ENCODE data around the gene PCBP3.
"Not testable (repeated sequence)": the region's sequence is repeated elsewhere in the genome, so short reads cannot be mapped to it uniquely, and the experiment has no call there.

PCBP3 gene

GRCh38 chr21:45870421-45870820 is 226.9 kb downstream of the PCBP3 start:
- DNase-seq (ENCODE audit: low read depth in 3 of 3, low spot score in 1 of 3) = no peak

GRCh38 chr21:45870851-45871615 is 227.5 kb downstream of the PCBP3 start:
- DNase-seq (ENCODE audit: low read depth in 3 of 3, low spot score in 1 of 3) = no peak

- DNase-seq (ENCODE audit: low read depth in 3 of 3, low spot score in 1 of 3) = no peak
Observed at GRCh38 chr21:45871616-45872236, 228.2 kb downstream of the PCBP3 start.

- no peak for DNase-seq (ENCODE audit: low read depth in 3 of 3, low spot score in 1 of 3)
Observed at GRCh38 chr21:45872471-45872870, 228.9 kb downstream of the PCBP3 start.

GRCh38 chr21:45872902-45873301 is 229.4 kb downstream of the PCBP3 start:
- DNase-seq (ENCODE audit: low read depth in 3 of 3, low spot score in 1 of 3) = no peak

GRCh38 chr21:45873418-45873817 is 229.9 kb downstream of the PCBP3 start:
- DNase-seq (ENCODE audit: low read depth in 3 of 3, low spot score in 1 of 3) = no peak

- no peak for DNase-seq (ENCODE audit: low read depth in 3 of 3, low spot score in 1 of 3)
Observed at GRCh38 chr21:45873866-45874265, 230.3 kb downstream of the PCBP3 start.

GRCh38 chr21:45874716-45875415 is 231.3 kb downstream of the PCBP3 start:
- DNase-seq (ENCODE audit: low read depth in 3 of 3, low spot score in 1 of 3) = no peak

- DNase-seq (ENCODE audit: low read depth in 3 of 3, low spot score in 1 of 3) = no peak
Observed at GRCh38 chr21:45875416-45875760, 231.9 kb downstream of the PCBP3 start.

GRCh38 chr21:45875881-45876280 is 232.4 kb downstream of the PCBP3 start:
- no peak for DNase-seq (ENCODE audit: low read depth in 3 of 3, low spot score in 1 of 3)

- DNase-seq (ENCODE audit: low read depth in 3 of 3, low spot score in 1 of 3) = no peak
Observed at GRCh38 chr21:45876381-45877170, 233.1 kb downstream of the PCBP3 start.

- DNase-seq (ENCODE audit: low read depth in 3 of 3, low spot score in 1 of 3) = no peak
Observed at GRCh38 chr21:45877171-45877438, 233.6 kb downstream of the PCBP3 start.

GRCh38 chr21:45877821-45878469 is 234.4 kb downstream of the PCBP3 start:
- no peak for DNase-seq (ENCODE audit: low read depth in 3 of 3, low spot score in 1 of 3)

- DNase-seq (ENCODE audit: low read depth in 3 of 3, low spot score in 1 of 3) = peak in 2 of 3 donors; percentile 40 to 60
Observed at GRCh38 chr21:45880097-45881068, 236.9 kb downstream of the PCBP3 start.

GRCh38 chr21:45882645-45883044 is 239.1 kb downstream of the PCBP3 start:
- DNase-seq (ENCODE audit: low read depth in 3 of 3, low spot score in 1 of 3) = no peak

- no peak for DNase-seq (ENCODE audit: low read depth in 3 of 3, low spot score in 1 of 3)
Observed at GRCh38 chr21:45883090-45883489, 239.6 kb downstream of the PCBP3 start.

GRCh38 chr21:45885597-45885929 is 242.0 kb downstream of the PCBP3 start:
- no peak for DNase-seq (ENCODE audit: low read depth in 3 of 3, low spot score in 1 of 3)

- not testable (repeated sequence) for DNase-seq (ENCODE audit: low read depth in 3 of 3, low spot score in 1 of 3)
Observed at GRCh38 chr21:45885930-45886601, 242.5 kb downstream of the PCBP3 start.

- DNase-seq (ENCODE audit: low read depth in 3 of 3, low spot score in 1 of 3) = no peak
Observed at GRCh38 chr21:45886610-45887026, 243.1 kb downstream of the PCBP3 start.

All from stimulated activated CD4-positive, alpha-beta T cell treated with anti-CD3 and anti-CD28 coated beads, TNF-alpha, amount 100 ng/mL, for 1 hour (primary cell).